ENCODE measurements around the gene CAMK2B.

The CAMK2B gene

DNA sequence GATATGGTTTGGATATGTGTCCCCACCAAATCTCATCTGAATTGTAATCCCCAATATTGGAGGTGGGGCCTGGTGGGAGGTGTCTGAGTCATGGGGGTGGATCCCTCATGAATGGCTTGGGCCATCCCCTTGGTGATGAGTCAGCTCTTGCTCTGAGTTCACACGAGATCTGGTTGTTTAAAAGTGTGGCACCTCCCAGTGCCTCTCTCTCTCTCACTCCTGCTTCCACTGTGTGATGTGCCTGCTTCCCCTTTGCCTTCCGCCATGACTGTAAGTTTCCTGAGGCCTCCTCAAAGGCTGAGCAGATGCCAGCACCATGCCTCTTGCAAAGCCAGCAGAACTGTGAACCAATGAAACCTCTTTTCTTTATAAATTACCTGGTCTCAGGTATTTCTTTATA lies 131.3 kb downstream of the CAMK2B start:
- TF ChIP-seq POLR2A (IDR thresholded peaks at IDR 0.05; ENCODE audit: low read length), result no peak
- DNase-seq, result peak; percentile 45 to 69

DNA sequence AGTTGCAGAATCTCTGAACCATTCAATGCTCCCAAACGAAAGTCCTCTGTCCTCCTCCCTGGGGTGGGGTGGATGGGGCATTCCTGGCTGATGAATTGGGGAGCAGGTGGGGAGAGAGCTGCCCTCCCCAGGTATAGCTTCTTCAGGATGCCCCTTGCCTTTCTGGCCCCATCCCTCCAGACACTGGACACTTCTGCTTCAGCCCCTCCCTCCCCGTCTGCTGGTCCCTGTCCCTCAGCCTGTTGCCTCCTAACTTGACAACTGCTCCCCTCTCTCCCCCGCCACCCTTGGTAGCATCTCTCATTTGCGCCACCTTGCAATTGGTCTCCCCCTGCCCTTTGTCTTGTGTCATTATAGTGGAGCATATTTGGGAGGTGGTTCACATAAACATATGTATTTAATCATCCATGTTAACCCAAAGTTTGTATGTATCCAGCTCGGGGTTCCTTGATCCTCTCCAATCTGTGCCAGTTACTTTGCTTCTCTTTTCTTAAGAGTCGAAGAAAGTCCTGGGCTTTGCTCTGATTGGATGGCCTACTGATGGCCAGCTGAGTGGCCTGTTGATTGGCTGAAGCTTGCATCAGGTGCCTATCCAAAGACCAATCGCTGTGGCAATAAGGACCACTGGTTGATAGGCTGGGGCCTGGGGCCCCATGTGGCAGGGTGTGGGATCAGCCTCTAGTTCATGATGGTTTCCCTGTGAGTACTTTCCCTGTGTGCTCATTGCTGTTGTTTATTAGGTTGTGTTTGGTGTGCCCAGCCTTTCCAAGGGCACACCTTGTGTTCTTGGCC lies 132.2 kb downstream of the CAMK2B start:
- DNase-seq, result peak; percentile 25 to 28
- TF ChIP-seq GATA1 (IDR thresholded peaks at IDR 0.05; ENCODE audit: low read depth, low read length), result no peak
- no peak for TF ChIP-seq POLR2A (IDR thresholded peaks at IDR 0.05; ENCODE audit: low read length)

DNA sequence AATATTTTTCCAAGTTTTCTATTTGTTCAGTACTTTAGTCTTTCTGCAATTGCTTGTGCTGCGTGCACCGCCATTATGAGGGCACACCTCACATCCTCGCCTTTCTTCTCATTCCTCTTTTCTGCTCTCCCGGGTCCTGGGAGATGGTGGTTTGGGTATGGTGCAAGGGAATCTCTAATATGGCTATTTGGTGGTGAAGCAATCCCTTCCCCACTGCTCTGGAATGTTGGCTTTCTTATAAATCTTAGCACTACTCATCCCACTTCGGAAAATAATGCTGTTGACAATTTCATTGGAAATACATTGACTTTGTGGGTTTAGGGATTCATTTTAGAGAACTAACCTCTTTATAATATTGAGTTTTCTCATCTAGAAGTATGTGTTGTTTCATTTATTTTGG lies 134.2 kb downstream of the CAMK2B start:
- DNase-seq, result no peak
- TF ChIP-seq GATA1 (IDR thresholded peaks at IDR 0.05; ENCODE audit: low read depth, low read length), result no peak
- TF ChIP-seq POLR2A (IDR thresholded peaks at IDR 0.05; ENCODE audit: low read length), result no peak

DNA sequence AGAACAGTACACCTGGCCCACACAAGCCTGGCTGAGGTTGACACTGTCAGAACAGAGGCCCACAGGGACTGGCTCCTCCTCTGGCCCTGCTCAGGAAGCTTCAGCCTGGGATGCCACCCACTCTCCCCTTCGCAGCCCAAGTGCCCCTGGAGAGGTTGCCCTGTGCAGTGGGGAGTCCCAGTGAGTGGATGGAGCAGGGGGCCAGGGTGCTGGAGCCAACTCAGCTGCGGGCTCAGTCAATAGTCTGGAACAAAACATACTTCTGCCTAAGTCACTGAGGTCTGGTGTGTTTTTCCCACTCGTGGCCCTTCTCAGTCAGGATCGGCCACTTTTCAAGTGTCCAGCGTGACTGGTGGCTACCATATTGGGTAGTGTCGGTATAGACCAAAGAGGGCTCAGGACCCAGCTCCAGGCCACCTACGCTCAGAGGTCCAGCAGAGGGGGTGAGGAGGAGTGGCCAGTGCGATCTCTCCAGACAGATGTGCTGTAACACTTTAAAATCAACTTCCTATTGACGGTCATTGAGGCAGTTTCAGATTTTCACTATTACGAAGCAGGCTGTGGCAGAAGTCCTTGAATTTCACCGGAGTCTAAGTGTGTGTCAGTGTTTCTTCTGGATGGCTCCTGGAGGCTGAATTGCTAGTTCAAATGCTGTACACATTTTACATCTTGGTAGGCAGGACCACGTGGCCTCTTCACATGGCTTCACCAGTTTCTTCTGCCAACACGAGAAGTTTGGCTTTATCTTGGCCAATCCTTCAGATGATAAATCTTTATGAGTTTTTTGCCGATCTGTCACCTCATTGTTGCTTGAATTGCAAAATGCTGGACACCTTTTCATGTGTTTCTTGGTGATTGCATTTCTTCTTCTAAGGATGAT lies 135.2 kb downstream of the CAMK2B start:
- no peak for TF ChIP-seq POLR2A (IDR thresholded peaks at IDR 0.05; ENCODE audit: low read length)
- TF ChIP-seq GATA1 (IDR thresholded peaks at IDR 0.05; ENCODE audit: low read depth, low read length), result no peak
- no peak for DNase-seq

DNA sequence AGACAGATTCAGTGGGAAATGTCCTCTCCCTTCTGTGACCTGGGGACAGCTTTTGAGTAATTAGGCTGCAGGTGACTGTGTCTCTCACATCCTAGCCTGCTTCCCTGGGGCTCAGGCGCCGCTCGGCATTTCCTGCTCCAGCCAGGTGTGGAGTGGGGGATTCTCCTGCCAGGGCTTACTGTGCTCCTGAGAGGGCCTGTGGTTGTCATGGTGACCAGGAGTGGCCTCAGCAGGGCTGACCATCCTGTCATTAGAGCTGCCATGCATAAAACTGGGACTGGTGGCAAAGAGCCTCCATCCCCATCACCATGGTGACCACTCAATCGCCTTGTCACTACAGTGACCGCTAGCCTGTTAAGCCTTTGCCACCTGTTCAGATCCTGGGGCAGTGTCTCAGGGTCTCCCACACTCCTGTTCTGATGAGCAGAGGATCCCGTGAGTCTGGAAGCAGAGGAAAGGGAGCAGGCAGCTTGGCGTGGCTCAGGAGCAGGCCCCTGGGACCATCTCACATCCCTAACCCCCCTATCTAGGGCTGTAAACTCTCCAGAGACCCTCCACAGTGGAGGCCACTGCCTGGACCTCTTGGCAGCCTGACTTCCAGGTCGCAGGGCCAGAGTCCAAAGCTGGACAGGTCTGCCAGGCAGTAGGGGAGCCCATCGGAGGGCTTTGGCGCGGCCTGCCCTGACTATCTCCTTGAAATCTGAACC lies 136.0 kb downstream of the CAMK2B start, which contains the start of gene GCK:
GCK (minus strand) TSS at position 154 of the 707 bp plus-strand sequence. CDS start 486 bp downstream, outside the sequence.
- DNase-seq, result no peak
- no peak for TF ChIP-seq GATA1 (IDR thresholded peaks at IDR 0.05; ENCODE audit: low read depth, low read length)

DNA sequence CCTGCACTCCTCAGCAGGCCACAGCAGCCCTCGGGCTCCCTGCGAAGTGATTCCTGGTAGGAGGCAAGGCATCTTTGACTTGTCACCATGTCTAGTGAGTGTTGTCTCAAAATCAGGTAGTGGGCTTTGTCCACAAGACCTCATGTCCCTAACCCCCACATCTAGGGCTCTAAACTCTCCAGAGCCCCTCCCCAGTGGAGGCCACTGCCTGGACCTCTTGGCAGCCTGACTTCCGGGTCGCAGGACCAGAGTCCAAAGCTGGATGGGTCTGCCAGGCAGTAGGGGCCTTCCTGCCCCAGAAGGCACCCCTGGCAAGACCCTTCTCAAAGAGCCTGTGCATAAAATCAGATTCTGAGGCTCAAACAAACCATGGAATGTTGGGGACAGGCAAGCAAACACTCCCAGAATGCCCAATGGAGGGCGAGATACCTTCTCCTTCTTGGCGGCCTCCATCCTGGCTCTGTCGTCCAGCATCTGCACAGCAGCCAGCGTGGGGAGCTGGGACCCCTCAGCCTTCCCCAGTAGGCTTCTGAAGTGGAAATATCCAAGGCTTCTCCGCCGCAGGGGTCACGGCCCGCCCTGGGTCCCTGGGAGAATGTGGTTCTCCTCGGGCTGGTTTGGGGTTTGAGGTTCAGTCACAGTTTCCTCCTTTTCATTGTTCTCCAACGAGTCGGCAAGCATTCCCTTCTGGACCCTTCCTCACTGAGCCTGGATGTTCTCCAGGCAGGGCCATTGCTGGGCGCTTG lies 136.7 kb downstream of the CAMK2B start:
- TF ChIP-seq GATA1 (IDR thresholded peaks at IDR 0.05; ENCODE audit: low read depth, low read length) (no peak), POLR2A (IDR thresholded peaks at IDR 0.05; ENCODE audit: low read length) (no peak)

DNA sequence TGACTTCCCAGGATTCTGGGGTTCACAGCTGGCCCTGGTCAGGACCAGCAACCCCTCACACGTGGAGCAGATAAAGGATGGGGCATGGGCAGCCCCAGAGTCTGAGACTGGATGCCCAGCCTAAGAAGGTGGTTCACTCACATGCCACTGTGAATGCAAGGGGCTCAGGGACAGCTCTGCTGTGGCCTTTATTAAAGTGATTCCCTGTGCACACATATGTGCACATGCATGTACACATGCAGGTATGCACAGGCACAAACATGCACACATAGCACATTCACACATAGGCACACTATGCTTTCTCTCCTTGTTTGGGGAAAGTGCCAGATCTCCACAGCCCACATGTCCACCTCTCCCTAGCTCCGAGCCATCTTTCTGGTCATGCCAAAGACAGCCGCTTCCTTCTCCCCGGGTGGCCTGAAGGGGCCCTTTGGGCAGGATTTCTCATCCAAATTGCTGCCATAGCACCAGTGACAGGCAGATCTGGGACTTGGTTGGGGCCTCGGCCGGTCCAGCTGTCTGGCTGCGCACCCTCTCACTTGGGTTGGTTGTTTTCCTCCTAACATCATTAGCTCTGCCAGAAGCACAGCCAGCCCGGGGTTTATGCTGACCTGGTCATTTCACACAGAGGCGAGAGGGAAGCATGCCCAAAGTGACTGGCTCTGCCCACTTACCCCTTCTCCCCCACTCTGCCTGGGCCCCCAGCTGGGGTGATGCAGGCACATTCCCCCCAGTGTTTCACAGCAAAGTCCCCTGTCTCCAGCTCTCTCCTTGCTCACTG lies 137.6 kb downstream of the CAMK2B start:
- DNase-seq, result no peak

More for the DNA sequence above, 136.7 kb downstream of the CAMK2B start:
- no peak for DNase-seq

DNA sequence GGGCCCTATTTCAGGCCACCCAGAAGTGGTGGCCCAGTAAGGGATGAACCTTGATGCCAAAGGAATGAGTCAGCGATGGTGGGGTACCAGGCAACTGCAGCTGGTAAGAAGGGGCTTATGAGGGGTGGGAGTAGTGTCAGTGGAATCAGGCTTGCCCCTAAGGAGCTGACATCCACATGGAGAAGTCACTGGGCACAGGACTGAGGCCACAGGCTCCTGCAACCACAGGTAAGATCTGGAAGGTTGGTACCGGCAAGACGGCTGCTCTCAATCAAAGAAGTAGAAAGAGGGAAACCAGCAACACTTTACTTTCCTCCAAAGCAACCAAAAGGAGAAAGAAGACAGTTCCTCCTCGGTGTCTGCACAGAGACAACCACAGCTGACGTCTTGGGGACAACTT lies 138.7 kb downstream of the CAMK2B start:
- TF ChIP-seq GATA1 (IDR thresholded peaks at IDR 0.05; ENCODE audit: low read depth, low read length) (no peak), POLR2A (IDR thresholded peaks at IDR 0.05; ENCODE audit: low read length) (no peak)
- no peak for DNase-seq

More for the DNA sequence above, 137.6 kb downstream of the CAMK2B start:
- TF ChIP-seq GATA1 (IDR thresholded peaks at IDR 0.05; ENCODE audit: low read depth, low read length) (no peak), POLR2A (IDR thresholded peaks at IDR 0.05; ENCODE audit: low read length) (no peak)

DNA sequence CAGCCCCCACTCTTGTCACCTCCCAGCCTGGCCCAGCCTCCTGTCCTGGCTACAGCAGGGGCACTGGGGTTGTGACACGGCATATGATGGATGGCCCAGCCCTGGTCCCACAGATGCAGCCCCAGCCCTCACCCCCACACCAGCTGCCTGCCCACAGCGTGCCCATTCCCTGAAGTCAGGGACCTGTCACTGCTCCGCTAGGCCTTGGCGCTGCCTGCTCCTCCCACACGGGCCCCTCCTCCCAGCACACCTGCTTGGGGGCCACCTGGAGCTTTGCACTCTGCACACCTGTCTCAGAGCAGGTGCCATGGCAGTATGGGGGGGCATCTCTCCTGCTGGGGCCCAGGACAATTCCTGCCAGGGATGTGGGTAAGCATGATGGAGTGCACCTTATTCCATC lies 139.7 kb downstream of the CAMK2B start:
- DNase-seq, result no peak
- TF ChIP-seq POLR2A (IDR thresholded peaks at IDR 0.05; ENCODE audit: low read length) (no peak), GATA1 (IDR thresholded peaks at IDR 0.05; ENCODE audit: low read depth, low read length) (no peak)

DNA sequence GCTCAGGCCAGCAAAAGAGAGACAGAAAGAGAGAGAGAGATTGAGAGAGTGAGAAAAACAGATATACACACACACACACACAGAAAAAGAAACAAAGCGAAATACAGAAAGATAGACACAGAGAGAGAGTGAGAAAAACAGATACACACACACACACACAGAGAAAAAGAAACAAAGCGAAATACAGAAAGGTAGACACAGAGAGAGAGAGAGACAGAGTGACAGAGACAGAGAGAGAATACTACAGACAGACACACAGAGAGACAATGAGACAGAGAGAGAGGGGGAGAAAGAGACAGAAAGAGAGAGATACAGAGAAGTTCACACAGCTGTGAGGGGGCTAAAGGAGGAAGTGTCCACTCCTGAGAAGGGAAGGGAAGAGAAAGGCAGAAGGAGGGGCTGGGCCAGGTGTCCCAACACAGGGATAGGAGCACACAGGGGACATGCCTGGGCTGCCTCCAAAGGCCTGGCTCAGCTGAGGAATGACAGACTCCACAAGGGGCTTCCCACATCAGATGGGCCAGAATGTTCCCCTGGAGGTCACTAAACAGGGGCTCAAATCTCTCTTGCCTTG lies 140.4 kb downstream of the CAMK2B start:
- TF ChIP-seq GATA1 (IDR thresholded peaks at IDR 0.05; ENCODE audit: low read depth, low read length) (no peak), POLR2A (IDR thresholded peaks at IDR 0.05; ENCODE audit: low read length) (no peak)
- no peak for DNase-seq

DNA sequence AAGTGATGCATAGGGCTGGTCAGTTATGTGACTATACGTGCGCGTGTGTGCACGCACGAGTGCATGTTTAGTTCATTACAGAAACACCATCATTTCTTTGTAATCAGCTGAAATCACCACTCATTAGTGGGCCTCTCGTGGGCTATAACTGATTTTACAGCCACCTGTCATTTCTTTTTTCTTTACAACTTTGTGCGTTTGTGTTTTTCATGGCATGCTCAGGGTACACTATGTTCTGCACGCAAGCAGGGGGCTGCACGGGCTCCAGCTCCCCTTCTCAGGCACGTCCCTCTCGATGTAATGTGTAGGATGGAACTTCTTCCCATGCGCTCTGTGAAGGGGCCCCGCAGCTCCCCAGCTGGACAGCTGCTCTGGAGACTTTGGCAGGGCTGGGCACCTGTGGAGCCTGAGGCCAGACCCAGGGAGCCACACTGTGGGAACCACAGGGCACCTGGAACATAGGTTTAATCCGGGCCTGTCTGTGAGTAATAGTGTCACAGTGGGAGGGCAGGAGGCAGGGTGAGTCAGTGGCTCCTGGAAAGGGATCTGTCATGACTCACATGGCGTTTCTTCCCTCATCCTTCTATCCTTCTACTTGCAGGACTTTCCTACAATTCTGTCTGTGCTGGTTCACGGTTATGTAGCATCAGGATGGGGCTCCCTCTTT lies 141.1 kb downstream of the CAMK2B start:
- no peak for DNase-seq
- TF ChIP-seq POLR2A (IDR thresholded peaks at IDR 0.05; ENCODE audit: low read length) (no peak), GATA1 (IDR thresholded peaks at IDR 0.05; ENCODE audit: low read depth, low read length) (no peak)

DNA sequence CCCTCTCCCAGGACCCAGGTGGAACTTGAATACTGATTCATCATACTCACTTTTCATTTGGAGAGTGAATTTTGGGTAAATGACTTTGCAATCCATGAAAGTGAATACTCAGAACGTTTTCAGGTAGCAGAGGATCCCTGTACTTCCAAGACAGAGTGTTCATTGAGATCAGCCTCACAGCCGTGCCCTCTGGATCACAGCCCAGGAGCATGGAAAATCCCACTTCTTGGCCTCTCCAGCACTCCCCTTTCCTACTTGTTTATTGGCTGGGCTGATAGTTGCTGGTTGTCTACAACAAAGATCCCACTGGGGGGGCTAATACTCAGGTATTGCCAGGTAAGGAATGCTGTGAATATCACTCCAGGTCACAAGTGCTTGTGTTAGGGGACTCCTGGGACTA lies 142.0 kb downstream of the CAMK2B start:
- no peak for TF ChIP-seq GATA1 (IDR thresholded peaks at IDR 0.05; ENCODE audit: low read depth, low read length)
- TF ChIP-seq POLR2A (IDR thresholded peaks at IDR 0.05; ENCODE audit: low read length), result no peak
- DNase-seq, result no peak

Measured in erythroblast (primary cell).